Measurements from ENCODE around the gene UFM1.
"Not testable (repeated sequence)": the region's sequence is repeated elsewhere in the genome, so short reads cannot be mapped to it uniquely, and the experiment has no call there.

Gene UFM1

GRCh38 chr13:38365661-38366060 is 16.0 kb downstream of the UFM1 start:
- no peak overlapping the region for H3K27ac ChIP-seq (ENCODE audit: low read length)
- H3K4me1 ChIP-seq (ENCODE audit: low read length): peaks cover 5% of the 10 kb centered on the region; the same call in 1 of the 2 replicates
- no peak overlapping the region for H3K4me3 ChIP-seq (ENCODE audit: low read length)

GRCh38 chr13:38366954-38367645 is 17.4 kb downstream of the UFM1 start:
- Histone ChIP-seq H3K4me2 (ENCODE audit: low read length) (no peak overlapping the region), H3K27me3 (ENCODE audit: low read depth, low read length) (no peaks in the 10 kb centered on the region), H3K9ac (ENCODE audit: low read length) (no peak overlapping the region), H3K27ac (ENCODE audit: low read length) (no peak overlapping the region), H2AFZ (ENCODE audit: low read depth, low read length) (no peak overlapping the region), H3K4me1 (ENCODE audit: low read length) (peaks cover 5% of the 10 kb centered on the region; the same call in 1 of the 2 replicates), H3K4me3 (ENCODE audit: low read length) (no peak overlapping the region), H3K36me3 (replicated peaks; ENCODE audit: low read depth, low read length) (peaks cover 11% of the 10 kb centered on the region), H3K79me2 (ENCODE audit: low read length) (no peaks in the 10 kb centered on the region), H3K9me3 (ENCODE audit: insufficient read depth, low read length) (no peaks in the 10 kb centered on the region), H4K20me1 (ENCODE audit: insufficient read depth, low read length) (no peaks in the 10 kb centered on the region)
- no peak for TF ChIP-seq EZH2phosphoT487 (IDR thresholded peaks at IDR 0.05; ENCODE audit: low read depth)
- no peak for TF ChIP-seq CTCF (IDR thresholded peaks at IDR 0.05; ENCODE audit: low read depth, low read length)

More at GRCh38 chr13:38365661-38366060, 16.0 kb downstream of the UFM1 start:
- no peak for TF ChIP-seq CTCF (IDR thresholded peaks at IDR 0.05; ENCODE audit: low read depth, low read length)
- TF ChIP-seq EZH2phosphoT487 (IDR thresholded peaks at IDR 0.05; ENCODE audit: low read depth): no peak
- no peak overlapping the region for H2AFZ ChIP-seq (ENCODE audit: low read depth, low read length)
- no peaks in the 10 kb centered on the region for H3K27me3 ChIP-seq (ENCODE audit: low read depth, low read length)
- H3K9ac ChIP-seq (ENCODE audit: low read length): no peak overlapping the region
- no peak overlapping the region for H3K4me2 ChIP-seq (ENCODE audit: low read length)
- H4K20me1 ChIP-seq (ENCODE audit: insufficient read depth, low read length): no peaks in the 10 kb centered on the region
- H3K9me3 ChIP-seq (ENCODE audit: insufficient read depth, low read length): no peaks in the 10 kb centered on the region
- peaks cover 20% of the 10 kb centered on the region for H3K36me3 ChIP-seq (replicated peaks; ENCODE audit: low read depth, low read length)
- H3K79me2 ChIP-seq (ENCODE audit: low read length): no peaks in the 10 kb centered on the region

- H3K4me3 ChIP-seq (ENCODE audit: low read length): no peak overlapping the region
- TF ChIP-seq EZH2phosphoT487 (IDR thresholded peaks at IDR 0.05; ENCODE audit: low read depth): no peak
- no peak for TF ChIP-seq CTCF (IDR thresholded peaks at IDR 0.05; ENCODE audit: low read depth, low read length)
- no peak overlapping the region for H3K9ac ChIP-seq (ENCODE audit: low read length)
- no peaks in the 10 kb centered on the region for H4K20me1 ChIP-seq (ENCODE audit: insufficient read depth, low read length)
- no peaks in the 10 kb centered on the region for H3K27me3 ChIP-seq (ENCODE audit: low read depth, low read length)
- no peaks in the 10 kb centered on the region for H3K36me3 ChIP-seq (replicated peaks; ENCODE audit: low read depth, low read length)
- H3K4me1 ChIP-seq (ENCODE audit: low read length): peaks cover 5% of the 10 kb centered on the region; the same call in 1 of the 2 replicates
- no peak overlapping the region for H3K27ac ChIP-seq (ENCODE audit: low read length)
- no peaks in the 10 kb centered on the region for H3K9me3 ChIP-seq (ENCODE audit: insufficient read depth, low read length)
- no peak overlapping the region for H3K4me2 ChIP-seq (ENCODE audit: low read length)
- no peak overlapping the region for H2AFZ ChIP-seq (ENCODE audit: low read depth, low read length)
- no peaks in the 10 kb centered on the region for H3K79me2 ChIP-seq (ENCODE audit: low read length)
Measured at GRCh38 chr13:38369058-38369457, 19.4 kb downstream of the UFM1 start.

GRCh38 chr13:38370096-38370495 is 20.4 kb downstream of the UFM1 start:
- H2AFZ ChIP-seq (ENCODE audit: low read depth, low read length); H3K36me3 ChIP-seq (replicated peaks; ENCODE audit: low read depth, low read length); H3K27me3 ChIP-seq (ENCODE audit: low read depth, low read length); H3K4me2 ChIP-seq (ENCODE audit: low read length); H4K20me1 ChIP-seq (ENCODE audit: insufficient read depth, low read length); H3K4me1 ChIP-seq (ENCODE audit: low read length); H3K9ac ChIP-seq (ENCODE audit: low read length); H3K79me2 ChIP-seq (ENCODE audit: low read length); H3K4me3 ChIP-seq (ENCODE audit: low read length); H3K9me3 ChIP-seq (ENCODE audit: insufficient read depth, low read length); H3K27ac ChIP-seq (ENCODE audit: low read length): not testable (repeated sequence)
